Fibroblast of lung (primary cell): ENCODE data around the gene ELMO1. TPM values are rescaled to one million over a fixed set of nuclear protein-coding genes. Genes with fewer than 3 reads are reported as not detected.

Source experiments
- DNase-seq, 2 donors: peaks; one replicate each; pipeline versions ENCODE4 v3.0.0 to v3.0.0-alpha.2; 2010; ENCODE audit warnings: low read depth in 2 of 2
- H2AFZ ChIP-seq: 2 replicates; pipeline ENCODE4 v1.5.1; 2012; ENCODE audit warnings: low read length, control low read depth, inconsistent platforms
- H3K27ac ChIP-seq: 2 replicates; pipeline ENCODE4 v1.5.1; 2011; ENCODE audit warnings: low read length, control low read depth; ENCODE audit not compliant: insufficient read depth
- H3K27me3 ChIP-seq: 2 replicates; pipeline ENCODE4 v1.5.1; 2011; ENCODE audit warnings: mild to moderate bottlenecking, low read length; ENCODE audit not compliant: control insufficient read depth, insufficient read depth
- H3K36me3 ChIP-seq: 2 replicates; pipeline ENCODE4 v1.5.1; 2011; ENCODE audit warnings: low read length; ENCODE audit not compliant: control insufficient read depth, insufficient read depth
- H3K4me1 ChIP-seq: 2 replicates; pipeline ENCODE4 v1.5.1; 2011; ENCODE audit warnings: low read length; ENCODE audit not compliant: control insufficient read depth, insufficient read depth; ENCODE audit errors: extremely low read depth
- H3K4me2 ChIP-seq: 2 replicates; pipeline ENCODE4 v1.5.1; 2011; ENCODE audit warnings: low read length, control low read depth; ENCODE audit not compliant: insufficient read depth; ENCODE audit errors: extremely low read depth
- H3K4me3 ChIP-seq, 4 experiments: fragments of 200-600 bp in 1 of 4; sonication (generic) in 1 of 4; replicated peaks in 1 of 4; 2 replicates each; pipeline ENCODE4 v1.5.1; 2011 to 2016; ENCODE audit warnings: low read length in 4 of 4, low read depth in 3 of 4, mild to moderate bottlenecking in 3 of 4, control low read depth in 2 of 4, inconsistent platforms in 1 of 4, mixed read lengths in 1 of 4; ENCODE audit not compliant: insufficient read depth in 1 of 4; ENCODE audit errors: control extremely low read depth in 1 of 4
- H3K79me2 ChIP-seq: 2 replicates; pipeline ENCODE4 v1.5.1; 2012; ENCODE audit warnings: mild to moderate bottlenecking, low read length, inconsistent platforms; ENCODE audit not compliant: control insufficient read depth, insufficient read depth
- H3K9ac ChIP-seq: 2 replicates; pipeline ENCODE4 v1.5.1; 2011; ENCODE audit warnings: mild to moderate bottlenecking, low read length, control low read depth; ENCODE audit not compliant: insufficient read depth
- H3K9me3 ChIP-seq: 2 replicates; pipeline ENCODE4 v1.5.1; 2012; ENCODE audit warnings: low read depth, low read length; ENCODE audit not compliant: control insufficient read depth, insufficient read depth
- H4K20me1 ChIP-seq: 2 replicates; pipeline ENCODE4 v1.5.1; 2011; ENCODE audit warnings: low read length; ENCODE audit not compliant: control insufficient read depth, insufficient read depth; ENCODE audit errors: extremely low read depth
- EZH2 ChIP-seq: IDR thresholded peaks from 2 replicates; pipeline ENCODE4 v1.5.1; 2012; ENCODE audit warnings: low read length, control low read depth, mild to moderate bottlenecking; ENCODE audit errors: missing control alignments
- polyA plus RNA-seq, 2 donors: library from polyadenylated mRNA; depleted of rRNA in 1 of 2; stranded (reverse) in 1 of 2; unstranded in 1 of 2; fragments of >200 nt; gene quantifications; 2 replicates each; pipeline ENCODE4 v1.2.1, GENCODE V29; 2011 to 2012; ENCODE audit warnings: missing spikeins in 1 of 2
- total RNA-seq: library from RNA; depleted of rRNA; stranded (reverse); fragments of >200 nt; gene quantifications from 2 replicates; pipeline ENCODE4 v1.2.1, GENCODE V29; 2014
- TF ChIP-seq, protein P1 (sequence below), 2 donors: IDR thresholded peaks in 1 of 2; conservative IDR thresholded peaks in 1 of 2; 1 replicate in 1 of 2; 2 replicates in 1 of 2; pipeline ENCODE4 v1.5.1; 2011 to 2012; ENCODE audit warnings: low read length in 2 of 2, control low read depth in 1 of 2, inconsistent platforms in 1 of 2, low read depth in 1 of 2, mild to moderate bottlenecking in 1 of 2

The ELMO1 gene
- total and polyA plus RNA-seq, 2 donors (not counting 1 experiment from before 2014, with no cell fraction given) = 0.50 TPM; not detected in 1

DNA sequence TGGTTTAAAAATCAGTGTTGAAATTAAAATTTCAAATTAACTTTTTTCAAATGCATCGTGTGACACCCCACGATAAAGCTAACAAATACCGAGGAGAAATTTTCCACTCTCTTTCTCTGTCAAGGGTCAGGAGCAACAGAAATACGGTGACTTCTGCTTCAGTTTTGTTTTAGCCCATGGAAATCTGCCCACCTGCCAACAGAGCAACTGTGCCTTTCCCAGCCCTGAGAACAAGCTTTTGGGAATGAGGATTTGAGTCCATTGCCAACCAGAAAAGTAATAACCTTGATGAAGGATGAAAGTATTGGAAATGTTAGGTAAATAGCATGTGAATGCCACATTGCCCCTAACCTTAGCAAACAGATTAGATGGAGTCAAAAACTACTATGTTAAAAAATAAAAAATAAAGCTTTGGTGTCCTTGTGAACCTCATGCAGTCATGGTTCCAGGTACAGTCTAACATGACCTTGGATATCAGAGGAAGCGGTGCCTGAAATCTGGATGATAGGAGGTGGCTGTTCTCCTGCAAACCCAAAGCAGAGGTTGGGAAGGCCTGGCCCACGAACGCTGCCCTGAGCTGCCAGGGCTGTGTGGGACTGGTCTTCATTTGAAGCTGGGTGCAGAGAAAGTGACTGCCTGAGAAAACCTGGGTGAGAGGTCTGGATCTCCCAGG is 296.8 kb downstream of the ELMO1 start:
- Histone ChIP-seq H2AFZ (no peak overlapping the region), H3K9ac (no peak overlapping the region), H3K27me3 (no peaks in the 10 kb centered on the region), H3K4me1 (no peaks in the 10 kb centered on the region), H3K36me3 (no peaks in the 10 kb centered on the region), H3K79me2 (no peaks in the 10 kb centered on the region), H3K4me2 (no peak overlapping the region), H3K27ac (no peak overlapping the region), H4K20me1 (no peaks in the 10 kb centered on the region), H3K4me3 (no peak overlapping the region), H3K9me3 (no peaks in the 10 kb centered on the region)
- DNase-seq = no peak
- TF ChIP-seq EZH2 = no peak
- TF ChIP-seq, protein P1, sequence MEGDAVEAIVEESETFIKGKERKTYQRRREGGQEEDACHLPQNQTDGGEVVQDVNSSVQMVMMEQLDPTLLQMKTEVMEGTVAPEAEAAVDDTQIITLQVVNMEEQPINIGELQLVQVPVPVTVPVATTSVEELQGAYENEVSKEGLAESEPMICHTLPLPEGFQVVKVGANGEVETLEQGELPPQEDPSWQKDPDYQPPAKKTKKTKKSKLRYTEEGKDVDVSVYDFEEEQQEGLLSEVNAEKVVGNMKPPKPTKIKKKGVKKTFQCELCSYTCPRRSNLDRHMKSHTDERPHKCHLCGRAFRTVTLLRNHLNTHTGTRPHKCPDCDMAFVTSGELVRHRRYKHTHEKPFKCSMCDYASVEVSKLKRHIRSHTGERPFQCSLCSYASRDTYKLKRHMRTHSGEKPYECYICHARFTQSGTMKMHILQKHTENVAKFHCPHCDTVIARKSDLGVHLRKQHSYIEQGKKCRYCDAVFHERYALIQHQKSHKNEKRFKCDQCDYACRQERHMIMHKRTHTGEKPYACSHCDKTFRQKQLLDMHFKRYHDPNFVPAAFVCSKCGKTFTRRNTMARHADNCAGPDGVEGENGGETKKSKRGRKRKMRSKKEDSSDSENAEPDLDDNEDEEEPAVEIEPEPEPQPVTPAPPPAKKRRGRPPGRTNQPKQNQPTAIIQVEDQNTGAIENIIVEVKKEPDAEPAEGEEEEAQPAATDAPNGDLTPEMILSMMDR (conservative IDR thresholded peaks at IDR 0.05 in 1 of 2, IDR thresholded peaks at IDR 0.05 in 1 of 2; ENCODE audit: low read depth in 1 of 2, low read length in 2 of 2) = no peak

GRCh38 chr7:37150856-37151255 is 297.8 kb downstream of the ELMO1 start:
- H3K4me2 ChIP-seq = no peak overlapping the region
- TF ChIP-seq, protein P1 (conservative IDR thresholded peaks at IDR 0.05 in 1 of 2, IDR thresholded peaks at IDR 0.05 in 1 of 2; ENCODE audit: low read depth in 1 of 2, low read length in 2 of 2) = no peak
- no peak for TF ChIP-seq EZH2
- H3K27ac ChIP-seq = no peak overlapping the region
- H3K79me2 ChIP-seq = no peaks in the 10 kb centered on the region
- H3K4me3 ChIP-seq = no peak overlapping the region
- H2AFZ ChIP-seq = no peak overlapping the region
- H3K36me3 ChIP-seq = no peaks in the 10 kb centered on the region
- no peak for DNase-seq
- no peak overlapping the region for H3K9ac ChIP-seq
- H3K9me3 ChIP-seq = no peaks in the 10 kb centered on the region
- no peaks in the 10 kb centered on the region for H4K20me1 ChIP-seq
- H3K27me3 ChIP-seq = no peaks in the 10 kb centered on the region
- no peaks in the 10 kb centered on the region for H3K4me1 ChIP-seq

- Histone ChIP-seq H3K4me2 (no peak overlapping the region), H3K27me3 (no peaks in the 10 kb centered on the region), H3K4me3 (no peak overlapping the region), H3K9me3 (no peaks in the 10 kb centered on the region), H3K27ac (no peak overlapping the region), H3K9ac (no peak overlapping the region), H2AFZ (no peak overlapping the region), H3K36me3 (no peaks in the 10 kb centered on the region), H3K4me1 (no peaks in the 10 kb centered on the region), H4K20me1 (no peaks in the 10 kb centered on the region), H3K79me2 (no peaks in the 10 kb centered on the region)
- no peak for TF ChIP-seq EZH2
- TF ChIP-seq, protein P1 (conservative IDR thresholded peaks at IDR 0.05 in 1 of 2, IDR thresholded peaks at IDR 0.05 in 1 of 2; ENCODE audit: low read depth in 1 of 2, low read length in 2 of 2) = no peak
- no peak for DNase-seq
Measured at GRCh38 chr7:37150180-37150579, 298.5 kb downstream of the ELMO1 start.
